PC-3 (cell line): Measurements from ENCODE around the gene PSPN. TPM values are rescaled to one million over a fixed set of nuclear protein-coding genes. Genes with fewer than 3 reads are reported as not detected.
A peak's percentile ranks its signal among the peaks of the same experiment; 100 is the strongest.

Experiments
- ATAC-seq: fragments of 200-7000 bp; cut with Tn5 transposase; 2 replicates; pipeline ENCODE4 v1.9.1; 2020; ENCODE audit warnings: mild to moderate bottlenecking, moderate library complexity
- Bru-seq: library from RNA; stranded (reverse); fragments of 400-500 nt; gene quantifications from one replicate; lab custom pipeline; 2021; lab: Mats Ljungman, UMichigan
- BruChase-seq, 2 experiments: library from RNA; stranded (reverse); fragments of 400-500 nt; gene quantifications; one replicate each; lab custom pipeline; 2021; lab: Mats Ljungman, UMichigan
- BruUV-seq: library from RNA; stranded (reverse); fragments of 400-500 nt; replicated peaks from 2 replicates; lab custom pipeline; 2021; lab: Mats Ljungman, UMichigan
- CTCF ChIA-PET: fragments of 300-600 bp; sonication (Branson Sonifier 250); formaldehyde crosslinking; loops from one replicate; lab custom pipeline; 2022; ENCODE audit warnings: antibody characterized with exemption; lab: Charles Lee
- POLR2A ChIA-PET: fragments of 300-600 bp; sonication (Branson Sonifier 250); formaldehyde crosslinking; loops from one replicate; lab custom pipeline; 2022; ENCODE audit warnings: antibody characterized with exemption; ENCODE audit not compliant: unreplicated experiment; lab: Charles Lee
- DNase-seq: peaks from one replicate; pipeline ENCODE4 v3.0.0-alpha.2; 2015
- H2AFZ ChIP-seq: fragments of 300-600 bp; sonication (generic); 2 replicates; pipeline ENCODE4 v1.6.0; 2016; ENCODE audit warnings: antibody characterized with exemption, low read length
- H3F3A ChIP-seq: fragments of 300-600 bp; sonication (generic); one replicate; pipeline ENCODE4 v1.6.0; 2017; ENCODE audit warnings: antibody characterized with exemption, low read length, control low read depth, mild to moderate bottlenecking; ENCODE audit not compliant: unreplicated experiment
- H3K27ac ChIP-seq: fragments of 300-600 bp; sonication (generic); 2 replicates; pipeline ENCODE4 v1.5.1; 2016; ENCODE audit warnings: mild to moderate bottlenecking, low read length
- H3K27me3 ChIP-seq: fragments of 300-600 bp; sonication (generic); 2 replicates; pipeline ENCODE4 v1.6.1; 2016; ENCODE audit warnings: low read length, mixed read lengths
- H3K36me3 ChIP-seq: fragments of 300-600 bp; sonication (generic); 2 replicates; pipeline ENCODE4 v1.6.1; 2016; ENCODE audit warnings: low read depth, mixed run types, low read length, mixed read lengths
- H3K4me1 ChIP-seq: fragments of 300-600 bp; sonication (generic); 2 replicates; pipeline ENCODE4 v1.5.1; 2016; ENCODE audit warnings: low read length; ENCODE audit not compliant: insufficient read depth
- H3K4me2 ChIP-seq: fragments of 300-600 bp; sonication (generic); 2 replicates; pipeline ENCODE4 v1.6.0; 2016; ENCODE audit warnings: low read length
- H3K4me3 ChIP-seq: fragments of 300-600 bp; sonication (generic); 2 replicates; pipeline ENCODE4 v1.5.1; 2016; ENCODE audit warnings: mild to moderate bottlenecking, low read length, mixed read lengths
- H3K79me2 ChIP-seq: fragments of 300-600 bp; sonication (generic); 2 replicates; pipeline ENCODE4 v1.6.1; 2017; ENCODE audit warnings: low read length, mixed read lengths
- H3K9ac ChIP-seq: fragments of 300-600 bp; sonication (generic); 2 replicates; pipeline ENCODE4 v1.6.0; 2016; ENCODE audit warnings: mild to moderate bottlenecking, low read length
- H3K9me2 ChIP-seq: fragments of 300-600 bp; sonication (generic); replicated peaks from 2 replicates; pipeline ENCODE4 v1.6.1; 2016; ENCODE audit warnings: mixed run types, low read length, mixed read lengths
- H3K9me3 ChIP-seq: fragments of 300-600 bp; sonication (generic); 2 replicates; pipeline ENCODE4 v1.6.1; 2016; ENCODE audit warnings: low read length, mixed read lengths
- H4K20me1 ChIP-seq: fragments of 300-600 bp; sonication (generic); 2 replicates; pipeline ENCODE4 v1.6.1; 2016; ENCODE audit warnings: low read length, mixed read lengths
- EZH2 ChIP-seq: fragments of 300-600 bp; sonication (generic); IDR thresholded peaks from one replicate; pipeline ENCODE4 v1.6.1; 2017; ENCODE audit warnings: antibody characterized with exemption, mild to moderate bottlenecking, low read length; ENCODE audit not compliant: unreplicated experiment
- EZH2phosphoT487 ChIP-seq: fragments of 300-600 bp; sonication (generic); IDR thresholded peaks from 2 replicates; pipeline ENCODE4 v1.6.1; 2018; ENCODE audit warnings: mild to moderate bottlenecking, antibody characterized with exemption, low read length, borderline replicate concordance
- intact Hi-C: fragments of 100-400 bp; cut with micrococcal nuclease; formaldehyde crosslinking; loops from 2 replicates; pipeline ENCODE4 v1.9.0; 2023
- long read RNA-seq: library from polyadenylated mRNA; unstranded; transcript quantifications from one replicate; pipeline ENCODE4 v2.0.0, GENCODE V29; 2021; ENCODE audit not compliant: unreplicated experiment
- total RNA-seq: library from RNA; depleted of rRNA; stranded (reverse); fragments of >200 nt; gene quantifications from 2 replicates; pipeline ENCODE4 v1.2.3, GENCODE V29; 2014; rRNA removed
- TF ChIP-seq, protein P1 (sequence below): fragments of 300-600 bp; sonication (generic); conservative IDR thresholded peaks from 2 replicates; pipeline ENCODE4 v1.5.1; 2017; ENCODE audit warnings: antibody characterized with exemption, low read depth, mild to moderate bottlenecking, low read length

PSPN gene
- total RNA-seq (2.4 and 3.1 TPM in 2 replicates), Bru-seq, nascent RNA (percentile 45 among the genes with signal in this experiment), BruChase-seq, experiment 1, labeled RNA remaining after a 6-hour chase (percentile 88 among the genes with signal in this experiment), BruChase-seq, experiment 2, labeled RNA remaining after a 2-hour chase (percentile 69 among the genes with signal in this experiment)
- long read RNA-seq, transcript PSPN-202 (1 exons, 3,911 nt) = major isoform, 10 of 10 reads
- long read RNA-seq, partial matches to known transcripts = 0 of 10 reads
- long read RNA-seq, other reads (novel, unspliced or antisense) = 0 of 10 reads

- Histone ChIP-seq H3K79me2 (no peaks in the 10 kb centered on the region), H3K36me3 (peaks cover 14% of the 10 kb centered on the region), H3K4me1 (peaks cover 9% of the 10 kb centered on the region), H2AFZ (no peak within 1 kb of the TSS), H3K4me2 (no peak within 1 kb of the TSS), H3K9me2 (no peaks in the 10 kb centered on the region), H4K20me1 (no peaks in the 10 kb centered on the region), H3F3A (no peaks in the 10 kb centered on the region), H3K27ac (no peak within 1 kb of the TSS), H3K9ac (no peak within 1 kb of the TSS), H3K4me3 (no peak within 1 kb of the TSS), H3K27me3 (no peaks in the 10 kb centered on the region), H3K9me3 (no peaks in the 10 kb centered on the region)
- no TSS peak for BruUV-seq
- intact Hi-C loops = no loop called here
- no peak for ATAC-seq
- no peak for TF ChIP-seq EZH2
- no peak for TF ChIP-seq EZH2phosphoT487
- TF ChIP-seq, protein P1, sequence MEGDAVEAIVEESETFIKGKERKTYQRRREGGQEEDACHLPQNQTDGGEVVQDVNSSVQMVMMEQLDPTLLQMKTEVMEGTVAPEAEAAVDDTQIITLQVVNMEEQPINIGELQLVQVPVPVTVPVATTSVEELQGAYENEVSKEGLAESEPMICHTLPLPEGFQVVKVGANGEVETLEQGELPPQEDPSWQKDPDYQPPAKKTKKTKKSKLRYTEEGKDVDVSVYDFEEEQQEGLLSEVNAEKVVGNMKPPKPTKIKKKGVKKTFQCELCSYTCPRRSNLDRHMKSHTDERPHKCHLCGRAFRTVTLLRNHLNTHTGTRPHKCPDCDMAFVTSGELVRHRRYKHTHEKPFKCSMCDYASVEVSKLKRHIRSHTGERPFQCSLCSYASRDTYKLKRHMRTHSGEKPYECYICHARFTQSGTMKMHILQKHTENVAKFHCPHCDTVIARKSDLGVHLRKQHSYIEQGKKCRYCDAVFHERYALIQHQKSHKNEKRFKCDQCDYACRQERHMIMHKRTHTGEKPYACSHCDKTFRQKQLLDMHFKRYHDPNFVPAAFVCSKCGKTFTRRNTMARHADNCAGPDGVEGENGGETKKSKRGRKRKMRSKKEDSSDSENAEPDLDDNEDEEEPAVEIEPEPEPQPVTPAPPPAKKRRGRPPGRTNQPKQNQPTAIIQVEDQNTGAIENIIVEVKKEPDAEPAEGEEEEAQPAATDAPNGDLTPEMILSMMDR = no peak
- POLR2A ChIA-PET = no interaction called here
- no peak for DNase-seq
- CTCF ChIA-PET = no interaction called here
These were observed at the start of gene PSPN for GRCh38 chr19:6375411-6376010. PSPN (minus strand) TSS chr19:6375933; CDS start chr19:6375849, 84 bp downstream.

GRCh38 chr19:6424939-6425731 lies 49.4 kb upstream of the PSPN start:
- no peaks in the 10 kb centered on the region for H3K9me2 ChIP-seq
- BruUV-seq = no TSS peak
- no peaks in the 10 kb centered on the region for H3K27me3 ChIP-seq
- H3K9ac ChIP-seq = peak overlapping the region; percentile 12; the same call in 1 of the 2 replicates
- H3K36me3 ChIP-seq = peaks cover 24% of the 10 kb centered on the region
- H3K9me3 ChIP-seq = no peaks in the 10 kb centered on the region
- H3K4me2 ChIP-seq = peak overlapping the region; percentile 4; the same call in 1 of the 2 replicates
- no peaks in the 10 kb centered on the region for H3F3A ChIP-seq
- DNase-seq = peak; percentile 100
- ATAC-seq = peak; percentile 92
- CTCF ChIA-PET = interaction anchor here (0.6 to 0.9 kb wide), 2 partner anchors 112 to 376 kb away, joined by 3 to 4 read pairs; no protein-coding TSS in a partner anchor
- H3K27ac ChIP-seq = no peak overlapping the region
- H3K4me3 ChIP-seq = no peak overlapping the region
- POLR2A ChIA-PET = interaction anchor here (0.5 to 1.2 kb wide), 6 partner anchors 10 to 534 kb away, joined by 3 to 12 read pairs (median 4); partner anchors contain the start of genes ALKBH7 and GTF2F1
- intact Hi-C loops = loop anchor here (1.0 to 5.0 kb wide), 3 partner anchors 35 to 298 kb away; partner anchors contain the start of gene ALKBH7
- peaks cover 17% of the 10 kb centered on the region; the same call in 1 of the 2 replicates for H3K4me1 ChIP-seq
- peak overlapping the region; percentile 78 for H2AFZ ChIP-seq
- peaks cover 39% of the 10 kb centered on the region for H4K20me1 ChIP-seq
- peaks cover 40% of the 10 kb centered on the region for H3K79me2 ChIP-seq
- TF ChIP-seq EZH2 = no peak
- no peak for TF ChIP-seq EZH2phosphoT487
- TF ChIP-seq, protein P1 = no peak
